ENCODE data around the gene E4F1. TPM values are rescaled to one million over a fixed set of nuclear protein-coding genes. Genes with fewer than 3 reads are reported as not detected.
"Not testable (repeated sequence)": the region's sequence is repeated elsewhere in the genome, so short reads cannot be mapped to it uniquely, and the experiment has no call there.

The E4F1 gene
- total and polyA plus RNA-seq, 2 experiments from 2014 or later: 13.5 to 32.7 TPM

GRCh38 chr16:2199621-2200139, 23.7 kb upstream of the E4F1 start:
- Histone ChIP-seq H3K36me3 (ENCODE audit: low read depth) (no peaks in the 10 kb centered on the region), H3K79me2 (ENCODE audit: insufficient read depth) (no peaks in the 10 kb centered on the region), H3K9ac (no peak overlapping the region), H3K4me1 (ENCODE audit: insufficient read depth) (no peaks in the 10 kb centered on the region), H3F3A (ENCODE audit: insufficient read depth) (no peaks in the 10 kb centered on the region), H3K9me2 (ENCODE audit: insufficient read depth) (no peaks in the 10 kb centered on the region), H3K27ac (no peak overlapping the region), H3K9me3 (ENCODE audit: low read depth) (no peaks in the 10 kb centered on the region), H3K27me3 (replicated peaks; ENCODE audit: insufficient read depth) (peaks cover 27% of the 10 kb centered on the region), H4K20me1 (ENCODE audit: insufficient read depth) (no peaks in the 10 kb centered on the region), H3K4me2 (ENCODE audit: unreplicated experiment) (no peak overlapping the region), H3K4me3 (no peak overlapping the region), H2AFZ (no peak overlapping the region)
- TF ChIP-seq EZH2phosphoT487 (IDR thresholded peaks at IDR 0.05; ENCODE audit: insufficient read depth, low read depth): no peak
- TF ChIP-seq EZH2 (IDR thresholded peaks at IDR 0.05; ENCODE audit: insufficient read depth, poor library complexity, severe bottlenecking): no peak
- WGBS, 2 experiments (ENCODE audit: low coverage in 1 of 2, low lambda C conversion rate in 2 of 2, missing lambda C conversion rate in 2 of 2): 59% methylated on average over 14 of the region's 14 CpGs
- no peak for DNase-seq
- in situ Hi-C loops (cut with MboI): no loop called here

- in situ Hi-C loops (cut with MboI): no loop called here
- H3K36me3 ChIP-seq (ENCODE audit: low read depth): no peaks in the 10 kb centered on the region
- 75 to 89% methylated on average over 6 of the region's 6 CpGs for WGBS, 2 experiments (ENCODE audit: low coverage in 1 of 2, low lambda C conversion rate in 2 of 2, missing lambda C conversion rate in 2 of 2)
- no peak overlapping the region for H3K27ac ChIP-seq
- no peak overlapping the region for H3K9ac ChIP-seq
- H3K4me2 ChIP-seq (ENCODE audit: unreplicated experiment): no peak overlapping the region
- H3K27me3 ChIP-seq (replicated peaks; ENCODE audit: insufficient read depth): peaks cover 20% of the 10 kb centered on the region
- H3K4me3 ChIP-seq: no peak overlapping the region
- no peaks in the 10 kb centered on the region for H3K4me1 ChIP-seq (ENCODE audit: insufficient read depth)
- TF ChIP-seq EZH2 (IDR thresholded peaks at IDR 0.05; ENCODE audit: insufficient read depth, poor library complexity, severe bottlenecking) (no peak), EZH2phosphoT487 (IDR thresholded peaks at IDR 0.05; ENCODE audit: insufficient read depth, low read depth) (no peak)
- DNase-seq: no peak
- no peaks in the 10 kb centered on the region for H3K79me2 ChIP-seq (ENCODE audit: insufficient read depth)
- no peaks in the 10 kb centered on the region for H3F3A ChIP-seq (ENCODE audit: insufficient read depth)
- no peaks in the 10 kb centered on the region for H3K9me2 ChIP-seq (ENCODE audit: insufficient read depth)
- no peaks in the 10 kb centered on the region for H4K20me1 ChIP-seq (ENCODE audit: insufficient read depth)
- no peak overlapping the region for H2AFZ ChIP-seq
- H3K9me3 ChIP-seq (ENCODE audit: low read depth): no peaks in the 10 kb centered on the region
Observed at GRCh38 chr16:2200313-2200712, 23.1 kb upstream of the E4F1 start.

GRCh38 chr16:2203119-2203688, 20.2 kb upstream of the E4F1 start:
- H3K4me2 ChIP-seq (ENCODE audit: unreplicated experiment); H2AFZ ChIP-seq; H3K4me3 ChIP-seq; H3K9me2 ChIP-seq (ENCODE audit: insufficient read depth); H4K20me1 ChIP-seq (ENCODE audit: insufficient read depth); in situ Hi-C loops (cut with MboI); H3K9ac ChIP-seq; H3K27me3 ChIP-seq (replicated peaks; ENCODE audit: insufficient read depth); H3K9me3 ChIP-seq (ENCODE audit: low read depth); H3K27ac ChIP-seq; H3F3A ChIP-seq (ENCODE audit: insufficient read depth); DNase-seq; H3K36me3 ChIP-seq (ENCODE audit: low read depth); H3K4me1 ChIP-seq (ENCODE audit: insufficient read depth): not testable (repeated sequence)
- H3K79me2 ChIP-seq (ENCODE audit: insufficient read depth): peaks cover 16% of the 10 kb centered on the region
- 84 to 90% methylated on average over 8 of the region's 8 CpGs for WGBS, 2 experiments (ENCODE audit: low coverage in 1 of 2, low lambda C conversion rate in 2 of 2, missing lambda C conversion rate in 2 of 2)

GRCh38 chr16:2204416-2205103, 18.8 kb upstream of the E4F1 start:
- H3K9me3 ChIP-seq (ENCODE audit: low read depth): no peaks in the 10 kb centered on the region
- DNase-seq: no peak
- H3K4me3 ChIP-seq: peak overlapping the region; percentile 83
- peaks cover 16% of the 10 kb centered on the region for H3K79me2 ChIP-seq (ENCODE audit: insufficient read depth)
- H3K36me3 ChIP-seq (ENCODE audit: low read depth): no peaks in the 10 kb centered on the region
- H3K9me2 ChIP-seq (ENCODE audit: insufficient read depth): no peaks in the 10 kb centered on the region
- peak overlapping the region; percentile 93 for H2AFZ ChIP-seq
- peak overlapping the region; percentile 69; the same call in 1 of the 2 replicates for H3K27ac ChIP-seq
- TF ChIP-seq EZH2phosphoT487 (IDR thresholded peaks at IDR 0.05; ENCODE audit: insufficient read depth, low read depth) (no peak), EZH2 (IDR thresholded peaks at IDR 0.05; ENCODE audit: insufficient read depth, poor library complexity, severe bottlenecking) (no peak)
- H4K20me1 ChIP-seq (ENCODE audit: insufficient read depth): no peaks in the 10 kb centered on the region
- H3F3A ChIP-seq (ENCODE audit: insufficient read depth): no peaks in the 10 kb centered on the region
- peak overlapping the region; percentile 72 for H3K4me2 ChIP-seq (ENCODE audit: unreplicated experiment)
- in situ Hi-C loops (cut with MboI): no loop called here
- H3K4me1 ChIP-seq (ENCODE audit: insufficient read depth): peaks cover 3% of the 10 kb centered on the region; the same call in 1 of the 2 replicates
- 72 to 76% methylated on average over 13 of the region's 13 CpGs for WGBS, 2 experiments (ENCODE audit: low coverage in 1 of 2, low lambda C conversion rate in 2 of 2, missing lambda C conversion rate in 2 of 2)
- H3K27me3 ChIP-seq (replicated peaks; ENCODE audit: insufficient read depth): no peaks in the 10 kb centered on the region
- H3K9ac ChIP-seq: peak overlapping the region; percentile 86
